ENCODE data around the gene PRAMEF1. TPM values are rescaled to one million over a fixed set of nuclear protein-coding genes. Genes with fewer than 3 reads are reported as not detected.
"Not testable (repeated sequence)": the region's sequence is repeated elsewhere in the genome, so short reads cannot be mapped to it uniquely, and the experiment has no call there.

The PRAMEF1 gene
- total RNA-seq, 1 donor from 2014 or later, result not detected

GRCh38 chr1:12799730-12800129, 8.5 kb downstream of the PRAMEF1 start:
- intact Hi-C loops (cut with DNase I), result no loop called here
- Histone ChIP-seq H3K4me1 (no peaks in the 10 kb centered on the region), H3K27me3 (no peaks in the 10 kb centered on the region), H3K36me3 (no peaks in the 10 kb centered on the region), H3K4me3 (no peak overlapping the region), H3K27ac (no peak overlapping the region), H3K9me3 (no peaks in the 10 kb centered on the region)
- no peak for DNase-seq (ENCODE audit: low spot score in 2 of 2)
- no peak for TF ChIP-seq CTCF (IDR thresholded peaks at IDR 0.05)

GRCh38 chr1:12809933-12810332, 18.7 kb downstream of the PRAMEF1 start:
- Histone ChIP-seq H3K4me1 (no peaks in the 10 kb centered on the region), H3K4me3 (no peak overlapping the region), H3K36me3 (no peaks in the 10 kb centered on the region), H3K27me3 (no peaks in the 10 kb centered on the region), H3K27ac (no peak overlapping the region), H3K9me3 (no peaks in the 10 kb centered on the region)
- TF ChIP-seq CTCF (IDR thresholded peaks at IDR 0.05), result no peak
- no peak for DNase-seq (ENCODE audit: low spot score in 2 of 2)
- intact Hi-C loops (cut with DNase I), result no loop called here

- no peak overlapping the region for H3K27ac ChIP-seq
- no peak for DNase-seq (ENCODE audit: low spot score in 2 of 2)
- no peaks in the 10 kb centered on the region for H3K27me3 ChIP-seq
- H3K4me1 ChIP-seq, result no peaks in the 10 kb centered on the region
- no peaks in the 10 kb centered on the region for H3K9me3 ChIP-seq
- no peaks in the 10 kb centered on the region for H3K36me3 ChIP-seq
- TF ChIP-seq CTCF (IDR thresholded peaks at IDR 0.05), result no peak
- intact Hi-C loops (cut with DNase I), result no loop called here
- no peak overlapping the region for H3K4me3 ChIP-seq
Observed at GRCh38 chr1:12810691-12811408, 19.7 kb downstream of the PRAMEF1 start.

GRCh38 chr1:12811409-12811784, 20.2 kb downstream of the PRAMEF1 start:
- Histone ChIP-seq H3K27me3 (no peaks in the 10 kb centered on the region), H3K36me3 (no peaks in the 10 kb centered on the region), H3K4me3 (no peak overlapping the region), H3K9me3 (no peaks in the 10 kb centered on the region), H3K4me1 (no peaks in the 10 kb centered on the region), H3K27ac (no peak overlapping the region)
- no peak for DNase-seq (ENCODE audit: low spot score in 2 of 2)
- intact Hi-C loops (cut with DNase I), result no loop called here
- TF ChIP-seq CTCF (IDR thresholded peaks at IDR 0.05), result no peak

- intact Hi-C loops (cut with DNase I); DNase-seq (ENCODE audit: low spot score in 2 of 2); H3K36me3 ChIP-seq: not testable (repeated sequence)
Observed at GRCh38 chr1:12819061-12819460, 27.9 kb downstream of the PRAMEF1 start.

GRCh38 chr1:12831310-12831709, 40.1 kb downstream of the PRAMEF1 start, which contains the start of gene PRAMEF11:
Gene PRAMEF11, minus strand, starts transcription at chr1:12831410. Its CDS starts 2,621 bp downstream, at chr1:12828789.
- intact Hi-C loops (cut with DNase I); DNase-seq (ENCODE audit: low spot score in 2 of 2); H3K9me3 ChIP-seq; H3K4me3 ChIP-seq; H3K4me1 ChIP-seq; H3K36me3 ChIP-seq; H3K27ac ChIP-seq; H3K27me3 ChIP-seq: not testable (repeated sequence)

More at GRCh38 chr1:12819061-12819460, 27.9 kb downstream of the PRAMEF1 start:
- H3K4me3 ChIP-seq, H3K27ac ChIP-seq, H3K4me1 ChIP-seq, H3K9me3 ChIP-seq, H3K27me3 ChIP-seq: not testable (repeated sequence)

GRCh38 chr1:12833251-12833650, 42.1 kb downstream of the PRAMEF1 start:
- H3K27me3 ChIP-seq; H3K9me3 ChIP-seq; H3K27ac ChIP-seq; H3K4me3 ChIP-seq; DNase-seq (ENCODE audit: low spot score in 2 of 2); H3K36me3 ChIP-seq; H3K4me1 ChIP-seq; intact Hi-C loops (cut with DNase I): not testable (repeated sequence)

Other genes starting within 250 kb of the PRAMEF1 start
- 39.4 TPM for gene DHRS3, start 173.2 kb upstream of the PRAMEF1 start, total RNA-seq
- gene AADACL4, start 147.3 kb upstream of the PRAMEF1 start, total RNA-seq, result not detected
- gene AADACL3, start 75.3 kb upstream of the PRAMEF1 start, total RNA-seq, result not detected
- gene CFAP107, start 45.2 kb upstream of the PRAMEF1 start, total RNA-seq, result not detected
- gene PRAMEF12, start 17.7 kb upstream of the PRAMEF1 start, total RNA-seq, result not detected
- not detected for gene PRAMEF11, start 40.0 kb downstream of the PRAMEF1 start, total RNA-seq
- not detected for gene HNRNPCL1, start 57.3 kb downstream of the PRAMEF1 start, total RNA-seq
- gene PRAMEF2, start 65.7 kb downstream of the PRAMEF1 start, total RNA-seq, result not detected
- not detected for gene PRAMEF4, start 94.8 kb downstream of the PRAMEF1 start, total RNA-seq
- gene PRAMEF10, start 106.9 kb downstream of the PRAMEF1 start, total RNA-seq, result not detected
- gene PRAMEF7, start 125.2 kb downstream of the PRAMEF1 start, total RNA-seq, result not detected
- not detected for gene PRAMEF6, start 156.2 kb downstream of the PRAMEF1 start, total RNA-seq